Measurements from ENCODE around the gene RPTOR. TPM values are rescaled to one million over a fixed set of nuclear protein-coding genes. Genes with fewer than 3 reads are reported as not detected.

Gene RPTOR
- total and polyA plus RNA-seq, 10 of the 15 experiments (the other 5 are each of a cell fraction or from before 2014, with no cell fraction given), result 0.18 to 32.1 (median 7.8) TPM

DNA sequence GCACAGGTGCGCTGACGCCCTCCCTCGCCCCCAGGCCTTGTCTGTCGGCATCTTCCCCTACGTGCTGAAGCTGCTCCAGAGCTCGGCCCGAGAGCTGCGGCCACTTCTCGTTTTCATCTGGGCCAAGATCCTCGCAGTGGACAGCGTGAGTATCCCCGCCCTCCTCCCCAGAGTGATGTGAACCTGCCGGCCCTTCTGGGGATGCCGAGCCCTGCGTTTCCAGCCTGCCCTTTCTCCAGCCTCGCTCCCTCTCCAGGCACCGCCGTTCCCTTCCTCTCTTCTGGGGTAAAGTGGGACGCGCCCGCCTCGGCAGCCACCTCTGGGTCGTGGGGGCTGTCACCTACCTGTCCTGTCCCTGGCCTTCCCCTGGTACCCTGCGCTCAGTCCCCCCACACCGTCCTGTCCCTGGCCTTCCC, 313.1 kb downstream of the RPTOR start:
- no peak overlapping the region for H3K9ac ChIP-seq (ENCODE audit: control insufficient read depth, insufficient read depth, low read length)
- no peaks in the 10 kb centered on the region for H3K79me2 ChIP-seq (ENCODE audit: control insufficient read depth, insufficient read depth, low read length)
- no peak for ATAC-seq
- no peak for DNase-seq (ENCODE audit: low read depth, low spot score)
- RAD21 ChIA-PET (ENCODE audit: unreplicated experiment), result interaction anchor here (1.3 to 1.9 kb wide), 2 partner anchors 8 to 252 kb away, joined by 4 to 7 read pairs; no protein-coding TSS in a partner anchor
- no peaks in the 10 kb centered on the region for H4K20me1 ChIP-seq (ENCODE audit: control insufficient read depth, insufficient read depth)
- no TSS peak for BruUV-seq (replicated peaks)
- H3K4me1 ChIP-seq (ENCODE audit: control insufficient read depth, insufficient read depth, low read length), result peaks cover 26% of the 10 kb centered on the region
- no peak overlapping the region for H3K4me3 ChIP-seq
- SMC1A ChIA-PET (ENCODE audit: uncharacterized antibody, unreplicated experiment), result interaction anchor here (0.7 to 2.0 kb wide), 4 partner anchors 8 to 26 kb away, joined by 3 to 11 read pairs (median 6); no protein-coding TSS in a partner anchor
- H3K27ac ChIP-seq (ENCODE audit: control insufficient read depth, insufficient read depth), result peak overlapping the region; percentile 96
- TF ChIP-seq SMC3 (IDR thresholded peaks at IDR 0.05; ENCODE audit: borderline replicate concordance, low read length) (no peak), CEBPB (IDR thresholded peaks at IDR 0.05; ENCODE audit: borderline replicate concordance in 1 of 2, low read depth in 2 of 2, low read length in 2 of 2) (no peak), ATF7 (IDR thresholded peaks at IDR 0.05; ENCODE audit: low read depth) (no peak), RAD51 (IDR thresholded peaks at IDR 0.05) (no peak), ZNF274 (IDR thresholded peaks at IDR 0.05; ENCODE audit: insufficient read depth, insufficient read length) (no peak), RBBP5 (conservative IDR thresholded peaks at IDR 0.05) (no peak), NFIC (IDR thresholded peaks at IDR 0.05; ENCODE audit: low read depth, low read length) (no peak)
- TF ChIP-seq, protein P1, sequence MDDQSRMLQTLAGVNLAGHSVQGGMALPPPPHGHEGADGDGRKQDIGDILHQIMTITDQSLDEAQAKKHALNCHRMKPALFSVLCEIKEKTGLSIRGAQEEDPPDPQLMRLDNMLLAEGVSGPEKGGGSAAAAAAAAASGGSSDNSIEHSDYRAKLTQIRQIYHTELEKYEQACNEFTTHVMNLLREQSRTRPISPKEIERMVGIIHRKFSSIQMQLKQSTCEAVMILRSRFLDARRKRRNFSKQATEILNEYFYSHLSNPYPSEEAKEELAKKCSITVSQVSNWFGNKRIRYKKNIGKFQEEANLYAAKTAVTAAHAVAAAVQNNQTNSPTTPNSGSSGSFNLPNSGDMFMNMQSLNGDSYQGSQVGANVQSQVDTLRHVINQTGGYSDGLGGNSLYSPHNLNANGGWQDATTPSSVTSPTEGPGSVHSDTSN (IDR thresholded peaks at IDR 0.05; ENCODE audit: insufficient replicate concordance, low read depth, low read length), result no peak
- H3K27me3 ChIP-seq (replicated peaks in 1 of 2; ENCODE audit: control insufficient read depth in 2 of 2, insufficient read depth in 2 of 2, low read length in 1 of 2), result no peaks in the 10 kb centered on the region
- 99% methylated on average over 20 of the region's 25 CpGs for WGBS (ENCODE audit: insufficient coverage, insufficient replicate concordance, low lambda C conversion rate, missing lambda C conversion rate)
- H3K9me3 ChIP-seq (replicated peaks; ENCODE audit: control insufficient read depth, insufficient read depth, low read length), result no peaks in the 10 kb centered on the region
- POLR2A ChIA-PET, result interaction anchor here (1.2 kb wide), 1 partner anchor 52 kb away, joined by 4 read pairs; no protein-coding TSS in a partner anchor
- in situ Hi-C loops (cut with MboI), result no loop called here
- peaks cover 0 to 4% of the 10 kb centered on the region in 2 experiments; a peak in 3 of 4 replicates for H3K36me3 ChIP-seq (ENCODE audit: control insufficient read depth in 2 of 2, insufficient read depth in 2 of 2, low read length in 1 of 2)
- no peak overlapping the region for H2AFZ ChIP-seq (ENCODE audit: control insufficient read depth, low read depth, low read length)
- CTCF ChIA-PET, result interaction anchor here (1.0 to 1.6 kb wide), 3 partner anchors 8 to 112 kb away, joined by 3 to 5 read pairs (median 4); no protein-coding TSS in a partner anchor
- H3K4me2 ChIP-seq (ENCODE audit: control insufficient read depth, insufficient read depth), result no peak overlapping the region
- intact Hi-C loops (cut with micrococcal nuclease; ENCODE audit: unreplicated experiment), result no loop called here
- FAIRE-seq, result no peak
